ENCODE results near the gene RCE1. TPM values are rescaled to one million over a fixed set of nuclear protein-coding genes. Genes with fewer than 3 reads are reported as not detected.

Gene RCE1
- total and polyA plus RNA-seq, 7 donors, result 3.1 to 13.2 (median 4.7) TPM

DNA sequence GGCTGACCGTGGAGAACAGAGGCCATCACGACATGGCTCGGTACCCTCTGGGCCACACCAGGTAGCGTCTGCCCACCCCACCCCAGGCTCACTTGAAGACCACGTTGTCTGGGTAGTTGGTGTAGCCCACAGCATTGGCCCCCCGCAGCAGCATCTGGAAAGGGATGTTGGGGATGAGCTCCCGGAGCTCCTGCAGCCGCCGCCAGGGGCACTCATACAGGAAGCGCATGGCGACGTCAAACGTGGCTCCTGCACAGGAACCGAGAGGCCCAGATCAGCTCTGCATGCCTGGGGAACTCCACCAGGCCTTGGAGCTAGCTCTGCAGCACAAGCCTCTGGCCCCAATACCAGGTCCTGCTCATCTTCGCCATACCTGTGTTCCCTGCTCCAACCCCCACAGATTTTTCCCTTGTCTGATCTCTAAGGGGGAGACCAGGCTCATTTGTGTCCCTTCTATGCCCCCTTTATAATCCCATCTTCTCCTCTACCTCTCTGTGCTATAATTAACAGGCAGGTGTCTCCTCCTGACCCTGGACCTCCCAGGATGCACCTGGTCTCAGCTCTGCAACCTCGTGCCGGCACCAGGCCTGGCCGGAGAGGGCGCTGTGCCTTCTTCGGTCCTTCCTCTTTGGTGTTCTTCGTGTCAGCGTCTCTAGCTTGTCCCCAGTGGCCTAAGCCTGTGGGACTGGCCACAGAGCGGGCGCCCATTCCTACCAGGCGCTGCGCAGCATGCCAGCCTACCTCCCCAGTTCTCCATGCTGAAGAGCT lies 8.6 kb downstream of the RCE1 start:
- Histone ChIP-seq H3K27ac (no peak overlapping the region), H3K27me3 (ENCODE audit: insufficient read depth in 3 of 3, low read length in 2 of 3) (no peaks in the 10 kb centered on the region), H3K9me3 (no peaks in the 10 kb centered on the region), H3K4me3 (no peak overlapping the region), H3K4me1 (peaks cover 3% of the 10 kb centered on the region), H3K36me3 (ENCODE audit: insufficient read depth in 1 of 2, low read depth in 1 of 2) (peaks cover 0 to 32% of the 10 kb centered on the region in 2 donors)
- intact Hi-C loops (cut with DNase I), result no loop called here
- TF ChIP-seq, protein P1, sequence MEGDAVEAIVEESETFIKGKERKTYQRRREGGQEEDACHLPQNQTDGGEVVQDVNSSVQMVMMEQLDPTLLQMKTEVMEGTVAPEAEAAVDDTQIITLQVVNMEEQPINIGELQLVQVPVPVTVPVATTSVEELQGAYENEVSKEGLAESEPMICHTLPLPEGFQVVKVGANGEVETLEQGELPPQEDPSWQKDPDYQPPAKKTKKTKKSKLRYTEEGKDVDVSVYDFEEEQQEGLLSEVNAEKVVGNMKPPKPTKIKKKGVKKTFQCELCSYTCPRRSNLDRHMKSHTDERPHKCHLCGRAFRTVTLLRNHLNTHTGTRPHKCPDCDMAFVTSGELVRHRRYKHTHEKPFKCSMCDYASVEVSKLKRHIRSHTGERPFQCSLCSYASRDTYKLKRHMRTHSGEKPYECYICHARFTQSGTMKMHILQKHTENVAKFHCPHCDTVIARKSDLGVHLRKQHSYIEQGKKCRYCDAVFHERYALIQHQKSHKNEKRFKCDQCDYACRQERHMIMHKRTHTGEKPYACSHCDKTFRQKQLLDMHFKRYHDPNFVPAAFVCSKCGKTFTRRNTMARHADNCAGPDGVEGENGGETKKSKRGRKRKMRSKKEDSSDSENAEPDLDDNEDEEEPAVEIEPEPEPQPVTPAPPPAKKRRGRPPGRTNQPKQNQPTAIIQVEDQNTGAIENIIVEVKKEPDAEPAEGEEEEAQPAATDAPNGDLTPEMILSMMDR (IDR thresholded peaks at IDR 0.05), result no peak
- DNase-seq (peak in 1 of 2 donors; percentile 39), ATAC-seq (no peak)
- 76 to 79% (median 78%) methylated on average over 26 of the region's 26 CpGs for WGBS, 3 donors

DNA sequence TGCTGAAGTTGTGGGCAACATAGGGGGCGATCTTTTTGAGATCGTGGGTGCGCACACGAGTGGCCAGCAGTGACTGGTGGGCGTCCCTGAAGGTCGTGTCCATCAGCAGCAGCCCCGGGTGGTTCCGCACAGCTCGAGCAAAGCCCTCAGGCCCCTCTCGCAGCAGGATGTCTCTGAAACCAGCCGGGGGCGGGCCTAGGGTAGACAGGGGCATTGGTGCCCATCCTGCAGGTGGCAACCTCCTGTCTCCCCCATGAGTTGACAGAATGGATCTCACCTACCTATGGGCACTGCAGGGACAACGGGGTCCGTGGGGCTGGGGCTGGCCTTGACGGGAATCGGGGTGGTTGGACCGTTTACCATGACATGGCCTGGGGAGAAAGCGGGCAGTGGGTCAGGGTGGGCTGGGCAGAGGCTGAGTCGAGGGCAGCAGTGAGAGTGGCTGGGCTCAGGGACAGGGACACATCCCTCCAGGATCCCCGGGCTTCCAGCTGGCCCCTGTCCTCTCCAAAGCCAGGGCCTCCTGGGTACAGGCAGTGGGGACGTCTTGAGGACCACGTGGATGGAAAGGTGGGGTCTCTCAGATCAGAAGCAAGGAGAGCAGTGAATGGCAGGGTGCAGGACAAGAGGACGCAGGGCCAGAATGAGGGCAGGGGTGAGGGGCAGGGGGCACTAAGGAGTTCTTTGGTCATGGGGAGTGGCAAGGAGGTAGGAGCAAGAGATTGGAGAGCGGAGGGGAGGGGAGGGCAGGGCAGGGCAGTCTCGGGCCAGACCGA lies 9.4 kb downstream of the RCE1 start:
- no peak overlapping the region for H3K4me3 ChIP-seq
- no peaks in the 10 kb centered on the region for H3K27me3 ChIP-seq (ENCODE audit: insufficient read depth in 3 of 3, low read length in 2 of 3)
- intact Hi-C loops (cut with DNase I), result no loop called here
- no peak for ATAC-seq
- 90% methylated on average over 26 of the region's 26 CpGs for WGBS, 3 donors
- peaks cover 0 to 25% of the 10 kb centered on the region in 2 donors for H3K36me3 ChIP-seq (ENCODE audit: insufficient read depth in 1 of 2, low read depth in 1 of 2)
- no peak overlapping the region for H3K27ac ChIP-seq
- peaks cover 3% of the 10 kb centered on the region for H3K4me1 ChIP-seq
- peak in 1 of 2 donors; percentile 48 for DNase-seq
- H3K9me3 ChIP-seq, result no peaks in the 10 kb centered on the region
- TF ChIP-seq, protein P1 (IDR thresholded peaks at IDR 0.05), result no peak

GRCh38 chr11:66853242-66854229 lies 10.3 kb downstream of the RCE1 start:
- peaks cover 0 to 22% of the 10 kb centered on the region in 2 donors for H3K36me3 ChIP-seq (ENCODE audit: insufficient read depth in 1 of 2, low read depth in 1 of 2)
- intact Hi-C loops (cut with DNase I), result no loop called here
- peaks cover 3% of the 10 kb centered on the region for H3K4me1 ChIP-seq
- ATAC-seq (no peak), DNase-seq (peak in 1 of 2 donors; percentile 50)
- no peaks in the 10 kb centered on the region for H3K9me3 ChIP-seq
- H3K4me3 ChIP-seq, result no peak overlapping the region
- no peak overlapping the region for H3K27ac ChIP-seq
- H3K27me3 ChIP-seq (ENCODE audit: insufficient read depth in 3 of 3, low read length in 2 of 3), result no peaks in the 10 kb centered on the region
- 91 to 95% (median 92%) methylated on average over 25 to 26 of the region's 26 CpGs for WGBS, 3 donors
- TF ChIP-seq, protein P1 (IDR thresholded peaks at IDR 0.05), result no peak

- ATAC-seq (no peak), DNase-seq (no peak)
- TF ChIP-seq, protein P1 (IDR thresholded peaks at IDR 0.05), result no peak
- WGBS, 3 donors, result 85 to 91% (median 90%) methylated on average over 12 of the region's 12 CpGs
- peaks cover 3% of the 10 kb centered on the region for H3K4me1 ChIP-seq
- H3K9me3 ChIP-seq, result no peaks in the 10 kb centered on the region
- peaks cover 0 to 21% of the 10 kb centered on the region in 2 donors for H3K36me3 ChIP-seq (ENCODE audit: insufficient read depth in 1 of 2, low read depth in 1 of 2)
- intact Hi-C loops (cut with DNase I), result no loop called here
- no peaks in the 10 kb centered on the region for H3K27me3 ChIP-seq (ENCODE audit: insufficient read depth in 3 of 3, low read length in 2 of 3)
- no peak overlapping the region for H3K27ac ChIP-seq
- H3K4me3 ChIP-seq, result no peak overlapping the region
These were observed 11.0 kb downstream of the RCE1 start for GRCh38 chr11:66854231-66854661.

Data from psoas muscle (tissue), 8 donors.